Measurements from ENCODE around the gene SIK3.
"Not testable (repeated sequence)": the region's sequence is repeated elsewhere in the genome, so short reads cannot be mapped to it uniquely, and the experiment has no call there.

The SIK3 gene

GRCh38 chr11:117042689-117043088 is 55.5 kb downstream of the SIK3 start:
- no peak for DNase-seq

GRCh38 chr11:117039900-117040299 is 58.3 kb downstream of the SIK3 start:
- DNase-seq = no peak

GRCh38 chr11:117039270-117039669 is 59.0 kb downstream of the SIK3 start:
- no peak for DNase-seq

- no peak for DNase-seq
Measured at GRCh38 chr11:117037975-117038350, 60.3 kb downstream of the SIK3 start.

- DNase-seq = no peak
Measured at GRCh38 chr11:117037279-117037974, 60.8 kb downstream of the SIK3 start.

- no peak for DNase-seq
Measured at GRCh38 chr11:117034901-117035300, 63.3 kb downstream of the SIK3 start.

- no peak for DNase-seq
Measured at GRCh38 chr11:117026593-117027330, 71.5 kb downstream of the SIK3 start.

GRCh38 chr11:117023707-117024106 is 74.5 kb downstream of the SIK3 start:
- not testable (repeated sequence) for DNase-seq

- no peak for DNase-seq
Measured at GRCh38 chr11:117023178-117023577, 75.0 kb downstream of the SIK3 start.

GRCh38 chr11:117022526-117022925 is 75.7 kb downstream of the SIK3 start:
- no peak for DNase-seq

GRCh38 chr11:117020869-117021564 is 77.2 kb downstream of the SIK3 start:
- no peak for DNase-seq

GRCh38 chr11:117020287-117020686 is 77.9 kb downstream of the SIK3 start:
- no peak for DNase-seq

- DNase-seq = no peak
Measured at GRCh38 chr11:117019871-117020270, 78.4 kb downstream of the SIK3 start.

- DNase-seq = no peak
Measured at GRCh38 chr11:117017456-117017855, 80.8 kb downstream of the SIK3 start.

GRCh38 chr11:117016747-117017146 is 81.5 kb downstream of the SIK3 start:
- no peak for DNase-seq

- no peak for DNase-seq
Measured at GRCh38 chr11:117016246-117016645, 82.0 kb downstream of the SIK3 start.

GRCh38 chr11:117011541-117011898 is 86.7 kb downstream of the SIK3 start:
- no peak for DNase-seq

- DNase-seq = no peak
Measured at GRCh38 chr11:117010808-117011540, 87.3 kb downstream of the SIK3 start.

GRCh38 chr11:117009905-117010605 is 88.2 kb downstream of the SIK3 start:
- no peak for DNase-seq

- no peak for DNase-seq
Measured at GRCh38 chr11:117005758-117006157, 92.5 kb downstream of the SIK3 start.

GRCh38 chr11:117002639-117003299 is 95.5 kb downstream of the SIK3 start:
- DNase-seq = no peak
